HG02852 (cell line): ENCODE measurements around the gene PTPRG.

Experiments
- ATAC-seq: cut with Tn5 transposase; IDR thresholded peaks from one replicate; pipeline ENCODE4 v1.9.1; 2021; ENCODE audit warnings: mild to moderate bottlenecking, moderate library complexity; ENCODE audit not compliant: unreplicated experiment

Gene PTPRG

DNA sequence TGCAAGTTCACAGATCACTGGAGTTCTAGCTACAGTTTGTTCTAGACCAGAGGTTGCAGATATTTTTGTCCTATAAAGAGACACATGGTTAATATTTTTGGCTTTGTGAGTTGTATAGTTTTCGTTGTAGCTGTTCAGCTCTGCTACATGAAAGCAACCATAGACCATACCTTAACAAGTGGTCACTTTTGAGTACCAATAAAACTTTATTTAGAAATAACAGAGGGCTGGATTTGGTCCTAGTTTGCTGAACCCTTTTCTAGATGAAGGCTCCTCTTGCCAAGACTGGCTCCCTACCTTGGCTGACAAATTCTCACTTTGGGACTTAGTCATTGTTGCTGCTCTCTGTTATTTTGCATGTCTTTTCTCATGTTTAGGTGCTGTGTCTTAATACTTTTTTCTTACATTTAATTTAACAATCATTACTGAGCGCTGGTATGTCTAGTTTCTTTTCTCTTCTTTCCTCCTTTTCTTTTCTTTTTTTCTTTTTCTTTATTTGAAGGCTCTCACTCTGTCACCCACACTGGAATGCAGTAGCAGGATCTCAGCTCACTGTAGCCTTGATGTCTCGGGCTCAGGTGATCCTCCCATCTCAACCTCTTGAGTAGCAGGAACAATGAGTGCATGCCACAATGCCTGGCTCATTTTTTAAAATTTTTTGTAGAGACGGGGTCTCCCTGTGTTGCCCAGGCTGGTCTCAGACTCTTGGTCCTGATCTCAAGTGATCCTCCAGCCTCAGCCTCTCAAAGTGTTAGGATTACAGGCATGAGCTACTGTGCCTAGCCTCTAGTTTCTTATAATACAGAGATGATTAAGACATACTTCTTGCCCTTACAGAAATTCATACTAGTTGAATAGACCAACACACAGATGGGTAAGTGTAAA lies 227.5 kb downstream of the PTPRG start:
- no peak for ATAC-seq

- no peak for ATAC-seq
Observed at GRCh38 chr3:61789861-61790260, 228.5 kb downstream of the PTPRG start.

DNA sequence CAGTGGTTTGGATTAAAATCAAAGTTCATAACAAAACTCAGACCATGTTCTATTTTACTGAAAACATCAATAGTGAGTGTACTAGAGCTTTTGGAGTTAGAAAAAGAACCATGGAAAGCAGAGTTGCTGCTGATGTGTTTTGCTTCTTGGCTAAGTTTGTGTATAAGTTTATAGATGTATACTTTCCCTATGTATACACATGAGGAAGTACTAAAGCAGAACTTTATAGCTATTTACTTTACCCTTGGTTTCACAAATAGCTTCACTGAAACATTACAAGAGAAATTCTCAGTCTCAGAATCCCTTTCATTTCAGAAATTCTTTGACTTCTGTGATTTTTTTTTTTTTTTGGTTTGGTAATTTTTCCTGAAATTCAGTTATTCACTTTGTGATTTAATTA lies 229.0 kb downstream of the PTPRG start:
- ATAC-seq = no peak

GRCh38 chr3:61793056-61793455 lies 231.7 kb downstream of the PTPRG start:
- no peak for ATAC-seq

GRCh38 chr3:61793521-61793920 lies 232.2 kb downstream of the PTPRG start:
- no peak for ATAC-seq

GRCh38 chr3:61794341-61794740 lies 233.0 kb downstream of the PTPRG start:
- ATAC-seq = no peak

GRCh38 chr3:61794961-61795360 lies 233.6 kb downstream of the PTPRG start:
- ATAC-seq = no peak

- ATAC-seq = no peak
Observed at GRCh38 chr3:61796088-61796680, 234.8 kb downstream of the PTPRG start.

- no peak for ATAC-seq
Observed at GRCh38 chr3:61796911-61797310, 235.5 kb downstream of the PTPRG start.

DNA sequence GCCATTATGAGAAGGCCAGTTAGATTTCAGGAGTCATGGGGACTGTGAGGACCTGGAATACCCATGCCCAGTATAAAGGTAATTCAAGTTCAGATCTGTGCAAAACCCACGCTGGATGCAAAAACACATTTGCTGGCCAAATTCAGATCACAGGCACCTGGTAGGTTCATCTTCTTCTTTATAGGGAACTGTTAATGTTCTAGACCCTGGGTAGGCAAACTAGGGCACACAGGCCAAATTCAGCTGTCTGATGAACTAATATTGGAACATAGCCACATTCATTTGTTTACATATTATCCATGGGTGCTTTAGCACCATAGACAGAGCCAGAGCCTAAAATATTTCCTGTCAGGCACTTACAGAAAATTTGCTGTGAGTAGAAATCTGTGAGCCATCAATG lies 241.4 kb downstream of the PTPRG start:
- ATAC-seq = no peak

- ATAC-seq = no peak
Observed at GRCh38 chr3:61803983-61804382, 242.6 kb downstream of the PTPRG start.

DNA sequence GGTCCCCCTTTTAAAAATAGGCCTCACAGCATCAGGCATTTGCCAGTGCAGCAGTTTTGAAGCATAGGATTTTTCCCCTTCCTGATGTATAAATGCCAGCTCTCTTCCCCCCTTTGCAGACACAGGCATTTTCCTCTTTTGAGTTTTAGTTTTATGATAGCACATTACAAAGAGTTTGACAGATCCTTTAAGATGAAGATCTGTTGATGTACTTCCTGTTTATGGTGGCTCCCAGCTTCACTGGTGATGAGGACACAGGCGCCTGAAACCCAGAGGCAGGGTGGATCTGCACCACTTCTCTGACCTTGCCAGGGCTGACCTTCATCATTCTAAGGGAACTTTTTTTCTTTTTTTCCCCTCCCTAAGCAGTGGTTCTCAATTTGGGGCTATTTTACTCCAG lies 243.4 kb downstream of the PTPRG start:
- ATAC-seq = no peak

DNA sequence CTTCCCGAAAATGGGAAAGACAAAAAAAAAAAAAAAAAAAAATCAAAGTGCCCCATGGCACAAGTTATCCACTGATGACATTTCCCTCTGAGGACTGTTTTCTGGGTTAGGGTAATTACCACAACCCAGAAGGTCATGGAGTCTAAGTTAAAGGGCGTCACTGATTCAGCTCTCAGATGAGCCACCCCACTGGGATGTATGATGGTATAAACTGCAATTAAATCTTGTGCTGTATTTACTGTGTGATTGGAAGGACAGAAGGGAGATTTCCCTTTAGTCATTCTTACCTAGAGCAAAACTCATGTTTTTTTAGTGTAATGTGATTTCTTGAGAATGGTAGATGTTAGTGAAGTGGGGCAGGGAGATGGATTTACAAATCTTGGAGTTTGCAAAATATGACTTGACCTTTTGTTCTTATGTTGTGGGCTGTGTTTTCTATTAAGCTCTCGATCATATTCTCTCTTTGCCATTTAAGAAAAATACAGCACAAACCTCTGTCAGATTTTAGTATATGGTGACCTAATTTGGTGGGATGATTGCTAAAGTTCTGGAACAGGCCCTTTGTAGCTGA lies 244.2 kb downstream of the PTPRG start:
- no peak for ATAC-seq

- no peak for ATAC-seq
Observed at GRCh38 chr3:61806810-61807209, 245.4 kb downstream of the PTPRG start.

DNA sequence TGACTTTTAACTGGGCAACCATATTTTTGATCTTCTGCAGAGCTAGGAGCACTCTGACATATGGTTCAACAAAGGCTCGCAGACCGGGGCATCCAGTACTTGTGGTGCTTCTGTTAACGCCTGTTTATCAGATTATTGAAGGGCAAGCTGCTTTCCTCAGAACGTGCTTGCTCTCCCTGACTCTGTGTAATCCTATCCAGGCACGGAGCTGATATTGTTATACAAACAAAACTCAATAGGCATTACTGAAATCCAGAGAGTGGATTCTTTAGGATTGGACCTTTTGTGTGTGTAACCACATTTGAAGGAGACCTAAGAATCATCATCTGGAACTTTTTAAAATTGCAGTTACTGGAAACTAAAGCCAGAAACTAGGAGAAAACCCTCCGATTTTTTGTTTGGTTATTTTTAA lies 246.5 kb downstream of the PTPRG start:
- ATAC-seq = no peak

DNA sequence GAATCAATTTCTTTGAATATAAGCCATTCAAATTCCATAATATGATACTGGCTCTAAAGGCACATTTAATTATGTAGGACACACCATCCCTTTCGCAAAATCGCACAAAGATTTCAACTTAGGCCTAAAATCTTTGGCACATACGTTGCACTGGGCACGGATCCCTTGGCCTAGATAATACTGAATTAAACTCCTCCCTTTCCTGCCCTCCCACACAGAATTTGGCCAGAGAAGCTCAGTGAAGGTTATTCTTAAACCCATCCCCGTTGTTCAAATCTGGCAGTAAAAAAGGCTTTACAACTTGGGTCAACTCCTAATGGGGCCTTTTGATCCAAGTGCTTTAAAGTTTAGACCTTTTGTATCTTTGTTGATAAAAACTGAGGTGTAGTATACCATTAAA lies 247.2 kb downstream of the PTPRG start:
- ATAC-seq = no peak

- no peak for ATAC-seq
Observed at GRCh38 chr3:61808999-61809398, 247.6 kb downstream of the PTPRG start.

- no peak for ATAC-seq
Observed at GRCh38 chr3:61809879-61810278, 248.5 kb downstream of the PTPRG start.

- ATAC-seq = no peak
Observed at GRCh38 chr3:61810953-61811497, 249.7 kb downstream of the PTPRG start.

- ATAC-seq = no peak
Observed at GRCh38 chr3:61811652-61812051, 250.3 kb downstream of the PTPRG start.

DNA sequence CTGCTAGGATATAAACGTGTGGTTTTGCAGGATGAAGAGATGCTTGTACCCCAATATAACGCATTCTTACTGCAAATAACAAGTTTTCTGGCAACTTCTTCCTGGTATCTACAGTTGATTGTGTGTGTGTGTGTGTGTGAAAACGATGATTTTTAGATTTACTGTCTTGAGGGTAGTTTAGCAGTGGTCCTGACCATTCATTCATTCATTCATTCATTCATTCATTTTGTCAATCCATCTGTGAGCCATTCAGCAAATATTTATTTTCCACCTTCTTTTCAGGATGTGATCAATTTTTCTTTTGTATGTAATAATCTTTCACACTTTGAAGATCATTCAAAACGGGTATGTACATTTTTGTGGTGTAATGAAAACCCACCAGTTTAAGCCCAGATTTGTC lies 250.7 kb downstream of the PTPRG start:
- no peak for ATAC-seq

DNA sequence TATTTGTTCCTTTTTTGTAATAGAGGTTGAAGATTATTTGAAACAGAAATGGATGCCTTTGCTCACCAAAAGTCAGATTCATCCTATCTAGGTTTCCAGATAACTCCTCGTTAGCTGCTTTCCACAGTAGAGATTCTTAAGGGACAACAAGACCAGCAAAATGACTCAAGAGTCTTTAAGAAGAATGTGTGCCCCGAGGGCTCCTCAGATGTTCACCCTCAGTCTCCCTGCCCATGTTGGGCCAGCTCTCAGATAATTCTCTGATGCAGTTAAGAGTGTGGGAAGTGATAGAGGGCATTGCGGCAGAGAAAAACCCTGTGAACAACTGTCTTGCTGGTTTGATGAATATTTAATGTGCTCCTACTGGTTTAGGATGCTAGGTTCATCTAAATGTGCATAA lies 251.1 kb downstream of the PTPRG start:
- ATAC-seq = no peak
